ENCODE measurements around the gene ISCA2. TPM values are rescaled to one million over a fixed set of nuclear protein-coding genes. Genes with fewer than 3 reads are reported as not detected.
A peak's percentile ranks its signal among the peaks of the same experiment; 100 is the strongest.

ISCA2 gene
- total RNA-seq, 1 donor from 2014 or later, result 37.2 TPM

- TF ChIP-seq CTCF (IDR thresholded peaks at IDR 0.05; ENCODE audit: unreplicated experiment), result no peak
- H3K36me3 Mint-ChIP-seq (ENCODE audit: insufficient read depth), result no peaks in the 10 kb centered on the region
- DNase-seq (ENCODE audit: low spot score, unreplicated experiment), result no peak
- no peak overlapping the region for H3K4me3 Mint-ChIP-seq (ENCODE audit: low read depth)
- no peak overlapping the region for H3K27ac Mint-ChIP-seq
- H3K4me1 Mint-ChIP-seq (ENCODE audit: low read depth), result peaks cover 2% of the 10 kb centered on the region
- no peaks in the 10 kb centered on the region for H3K9me3 Mint-ChIP-seq (ENCODE audit: low read depth)
- H3K27me3 Mint-ChIP-seq, result no peaks in the 10 kb centered on the region
Measured at GRCh38 chr14:74501691-74502090, 8.1 kb downstream of the ISCA2 start.

- peak; percentile 66 for TF ChIP-seq CTCF (IDR thresholded peaks at IDR 0.05; ENCODE audit: unreplicated experiment)
- H3K27ac Mint-ChIP-seq, result no peak overlapping the region
- H3K27me3 Mint-ChIP-seq, result peaks cover 2% of the 10 kb centered on the region
- H3K4me3 Mint-ChIP-seq (ENCODE audit: low read depth), result no peak overlapping the region
- no peaks in the 10 kb centered on the region for H3K36me3 Mint-ChIP-seq (ENCODE audit: insufficient read depth)
- H3K9me3 Mint-ChIP-seq (ENCODE audit: low read depth), result no peaks in the 10 kb centered on the region
- DNase-seq (ENCODE audit: low spot score, unreplicated experiment), result no peak
- peaks cover 2% of the 10 kb centered on the region for H3K4me1 Mint-ChIP-seq (ENCODE audit: low read depth)
Measured at GRCh38 chr14:74502236-74503019, 8.9 kb downstream of the ISCA2 start.

GRCh38 chr14:74503291-74503937, 9.8 kb downstream of the ISCA2 start:
- no peak for TF ChIP-seq CTCF (IDR thresholded peaks at IDR 0.05; ENCODE audit: unreplicated experiment)
- DNase-seq (ENCODE audit: low spot score, unreplicated experiment), result no peak
- H3K4me3 Mint-ChIP-seq (ENCODE audit: low read depth), result no peak overlapping the region

GRCh38 chr14:74503938-74504335, 10.4 kb downstream of the ISCA2 start:
- no peak for TF ChIP-seq CTCF (IDR thresholded peaks at IDR 0.05; ENCODE audit: unreplicated experiment)
- Mint-ChIP-seq H3K4me1 (ENCODE audit: low read depth) (peaks cover 2% of the 10 kb centered on the region), H3K4me3 (ENCODE audit: low read depth) (no peak overlapping the region), H3K27ac (no peak overlapping the region), H3K27me3 (peaks cover 10% of the 10 kb centered on the region), H3K9me3 (ENCODE audit: low read depth) (no peaks in the 10 kb centered on the region), H3K36me3 (ENCODE audit: insufficient read depth) (no peaks in the 10 kb centered on the region)
- no peak for DNase-seq (ENCODE audit: low spot score, unreplicated experiment)

More at GRCh38 chr14:74503291-74503937, 9.8 kb downstream of the ISCA2 start:
- Mint-ChIP-seq H3K27me3 (peaks cover 7% of the 10 kb centered on the region), H3K27ac (no peak overlapping the region), H3K36me3 (ENCODE audit: insufficient read depth) (no peaks in the 10 kb centered on the region), H3K9me3 (ENCODE audit: low read depth) (no peaks in the 10 kb centered on the region), H3K4me1 (ENCODE audit: low read depth) (peaks cover 2% of the 10 kb centered on the region)

- no peaks in the 10 kb centered on the region for H3K9me3 Mint-ChIP-seq (ENCODE audit: low read depth)
- H3K4me1 Mint-ChIP-seq (ENCODE audit: low read depth), result peaks cover 2% of the 10 kb centered on the region
- no peak overlapping the region for H3K4me3 Mint-ChIP-seq (ENCODE audit: low read depth)
- peaks cover 11% of the 10 kb centered on the region for H3K27me3 Mint-ChIP-seq
- TF ChIP-seq CTCF (IDR thresholded peaks at IDR 0.05; ENCODE audit: unreplicated experiment), result no peak
- no peak for DNase-seq (ENCODE audit: low spot score, unreplicated experiment)
- H3K27ac Mint-ChIP-seq, result no peak overlapping the region
- H3K36me3 Mint-ChIP-seq (ENCODE audit: insufficient read depth), result no peaks in the 10 kb centered on the region
Measured at GRCh38 chr14:74504412-74504811, 10.8 kb downstream of the ISCA2 start.
